22Rv1 (cell line): ENCODE results near the gene ANKRD13C.

Experiments used
- CTCF ChIP-seq: fragments of 450-650 bp; IDR thresholded peaks from 2 replicates; pipeline ENCODE4 v1.5.1; 2017; ENCODE audit warnings: mild to moderate bottlenecking
- ZFX ChIP-seq: fragments of 450-650 bp; IDR thresholded peaks from 2 replicates; pipeline ENCODE4 v1.6.1; 2017; ENCODE audit warnings: antibody characterized with exemption, borderline replicate concordance

DNA sequence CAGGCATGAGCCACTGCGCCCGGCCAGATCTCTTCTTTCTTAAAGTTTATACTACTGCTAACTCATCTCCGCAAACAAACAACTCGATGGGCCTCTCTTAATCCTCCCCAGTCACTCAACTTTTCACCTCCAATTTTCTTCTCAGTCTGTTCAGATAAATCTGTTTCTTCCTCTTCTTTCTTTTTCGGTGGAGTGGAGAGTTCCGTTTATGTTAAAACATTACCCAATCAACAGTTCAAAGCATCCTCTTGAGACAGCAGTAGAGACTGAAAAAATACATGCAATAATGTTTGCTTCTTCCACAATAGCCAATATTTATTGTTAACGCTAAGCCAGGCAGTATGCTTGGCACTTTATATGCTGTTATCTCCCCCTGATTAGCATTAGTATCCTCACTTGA, 1.4 kb upstream of the ANKRD13C start:
- no peak for TF ChIP-seq CTCF
- no peak for TF ChIP-seq ZFX
